IgD-negative memory B cell (primary cell): ENCODE measurements around the gene CNPY3. TPM values are rescaled to one million over a fixed set of nuclear protein-coding genes. Genes with fewer than 3 reads are reported as not detected.
A peak's percentile ranks its signal among the peaks of the same experiment; 100 is the strongest.
"Not testable (repeated sequence)": the region's sequence is repeated elsewhere in the genome, so short reads cannot be mapped to it uniquely, and the experiment has no call there.

Experiments used
- H3K27ac Mint-ChIP-seq, 3 donors: one replicate each; pipeline ENCODE4 v1.8.0; 2020 to 2022; ENCODE audit warnings: mild to moderate bottlenecking in 3 of 3, mixed read lengths in 3 of 3, moderate library complexity in 1 of 3
- H3K27me3 Mint-ChIP-seq: one replicate; pipeline ENCODE4 v1.8.0; 2021; ENCODE audit warnings: mixed read lengths
- H3K36me3 Mint-ChIP-seq: one replicate; pipeline ENCODE4 v1.8.0; 2020; ENCODE audit warnings: mild to moderate bottlenecking, mixed read lengths
- H3K4me1 Mint-ChIP-seq, 3 donors: one replicate each; pipeline ENCODE4 v1.8.0; 2020 to 2022; ENCODE audit warnings: mixed read lengths in 3 of 3, mild to moderate bottlenecking in 1 of 3
- H3K4me3 Mint-ChIP-seq, 4 donors: one replicate each; pipeline ENCODE4 v1.8.0; 2020 to 2022; ENCODE audit warnings: mild to moderate bottlenecking in 4 of 4, mixed read lengths in 4 of 4, moderate library complexity in 3 of 4
- H3K9me3 Mint-ChIP-seq, 3 donors: one replicate each; pipeline ENCODE4 v1.8.0; 2020 to 2021; ENCODE audit warnings: mixed read lengths in 3 of 3, mild to moderate bottlenecking in 1 of 3
- polyA plus RNA-seq: library from polyadenylated mRNA; unstranded; fragments of 300-500 nt; fragmentation: Illumina TruSeq; gene quantifications from one replicate; pipeline ENCODE4 v1.2.3, GENCODE V29; 2021

CNPY3 gene
- polyA plus RNA-seq, result 272 TPM

DNA sequence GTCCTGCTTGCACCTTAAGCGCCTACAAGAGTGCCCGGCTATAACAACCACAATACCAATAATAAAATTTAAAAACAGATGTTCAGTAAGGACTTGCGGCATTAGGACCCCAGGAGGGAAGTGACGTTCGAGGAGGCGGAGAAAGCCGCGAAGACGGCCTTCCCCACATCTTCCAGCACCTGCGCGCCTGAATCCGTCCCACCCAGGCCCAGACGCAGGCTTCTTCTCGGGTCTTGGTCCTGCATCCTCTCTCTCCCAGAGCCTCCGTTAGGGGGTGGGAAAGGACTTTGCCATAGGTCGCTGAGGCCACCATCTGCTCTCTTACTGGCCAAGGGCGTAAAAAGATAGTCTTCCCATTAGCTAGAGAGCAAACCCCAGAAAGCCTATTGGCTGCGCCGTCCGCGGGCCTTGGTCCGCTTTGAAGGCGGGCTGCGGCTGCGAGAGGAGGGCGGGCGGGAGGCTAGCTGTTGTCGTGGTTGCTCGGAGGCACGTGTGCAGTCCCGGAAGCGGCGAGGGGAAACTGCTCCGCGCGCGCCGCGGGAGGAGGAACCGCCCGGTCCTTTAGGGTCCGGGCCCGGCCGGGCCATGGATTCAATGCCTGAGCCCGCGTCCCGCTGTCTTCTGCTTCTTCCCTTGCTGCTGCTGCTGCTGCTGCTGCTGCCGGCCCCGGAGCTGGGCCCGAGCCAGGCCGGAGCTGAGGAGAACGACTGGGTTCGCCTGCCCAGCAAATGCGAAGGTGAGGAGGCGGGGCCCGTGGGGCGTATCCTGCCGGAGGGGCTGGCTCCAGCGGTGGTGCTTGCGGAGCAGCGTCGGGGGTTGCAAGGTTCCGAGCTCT is at the start of gene CNPY3:
TSS of gene CNPY3 (plus strand) at position 495 of the 835 bp plus-strand sequence. CDS start at position 586, 91 bp downstream.
- Mint-ChIP-seq H3K27ac (peak within 1 kb of the TSS; percentile 99 to 100 (median 100)), H3K4me3 (peak within 1 kb of the TSS; percentile 99 to 100 (median 99)), H3K9me3 (no peaks in the 10 kb centered on the region), H3K4me1 (peaks cover 34 to 36% (median 34%) of the 10 kb centered on the region in 3 donors), H3K27me3 (no peaks in the 10 kb centered on the region), H3K36me3 (peaks cover 2% of the 10 kb centered on the region)

DNA sequence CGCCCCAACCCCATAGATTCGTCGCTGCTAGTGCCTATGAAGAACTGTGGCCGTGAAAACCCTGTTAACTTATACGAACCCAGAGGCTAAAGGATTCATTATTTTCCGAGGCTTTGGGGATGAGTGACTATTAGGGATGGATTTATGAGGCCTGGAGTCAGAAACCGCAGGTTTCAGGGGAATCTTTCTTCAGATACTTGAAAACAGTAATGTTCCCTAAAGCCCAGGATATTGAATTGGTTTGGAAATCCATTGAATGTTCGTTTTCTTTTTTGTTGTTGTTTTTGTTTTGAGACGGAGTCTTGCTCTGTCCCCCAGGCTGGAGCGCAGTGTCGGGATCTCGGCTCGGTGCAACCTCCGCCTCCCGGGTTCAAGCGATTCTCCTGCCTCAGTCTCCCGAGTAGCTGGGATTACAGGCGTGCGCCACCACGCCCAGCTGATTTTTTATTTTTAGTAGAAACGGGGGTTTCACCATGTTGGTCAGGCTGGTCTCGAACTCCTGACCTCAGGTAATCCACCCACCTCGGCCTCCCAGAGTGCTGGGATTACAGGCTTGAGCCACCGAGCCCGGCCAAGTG is 49.0 kb upstream of the CNPY3 start:
- H3K9me3 Mint-ChIP-seq, H3K27me3 Mint-ChIP-seq, H3K36me3 Mint-ChIP-seq: not testable (repeated sequence)
- peak overlapping the region; percentile 83 to 99 (median 99) for H3K27ac Mint-ChIP-seq
- peaks cover 5 to 11% (median 11%) of the 10 kb centered on the region in 3 donors for H3K4me1 Mint-ChIP-seq
- H3K4me3 Mint-ChIP-seq, result peak overlapping the region; percentile 86 to 99 (median 98)

DNA sequence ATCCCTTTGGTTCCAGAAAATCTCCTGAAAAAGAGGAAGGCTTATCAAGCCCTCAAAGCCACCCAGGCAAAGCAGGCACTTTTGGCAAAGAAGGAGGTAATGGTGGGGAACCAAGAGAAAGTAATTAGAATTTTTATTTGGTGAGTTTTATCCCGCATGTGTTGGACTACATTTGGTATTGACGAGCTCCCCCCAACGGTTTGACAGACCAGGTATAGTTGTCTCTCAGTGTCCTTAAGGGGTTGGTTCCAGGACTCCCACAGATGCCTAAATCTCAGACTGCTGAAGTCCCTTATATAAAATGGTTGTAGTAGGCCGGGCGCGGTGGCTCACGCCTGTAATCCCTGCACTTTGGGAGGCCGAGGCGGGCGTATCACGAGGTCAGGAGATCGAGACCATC is 48.4 kb upstream of the CNPY3 start:
- peak overlapping the region; percentile 86 to 99 (median 98) for H3K4me3 Mint-ChIP-seq
- H3K36me3 Mint-ChIP-seq, H3K27me3 Mint-ChIP-seq, H3K9me3 Mint-ChIP-seq: not testable (repeated sequence)
- peak overlapping the region; percentile 83 to 99 (median 99) for H3K27ac Mint-ChIP-seq
- H3K4me1 Mint-ChIP-seq, result peaks cover 5 to 11% (median 11%) of the 10 kb centered on the region in 3 donors

DNA sequence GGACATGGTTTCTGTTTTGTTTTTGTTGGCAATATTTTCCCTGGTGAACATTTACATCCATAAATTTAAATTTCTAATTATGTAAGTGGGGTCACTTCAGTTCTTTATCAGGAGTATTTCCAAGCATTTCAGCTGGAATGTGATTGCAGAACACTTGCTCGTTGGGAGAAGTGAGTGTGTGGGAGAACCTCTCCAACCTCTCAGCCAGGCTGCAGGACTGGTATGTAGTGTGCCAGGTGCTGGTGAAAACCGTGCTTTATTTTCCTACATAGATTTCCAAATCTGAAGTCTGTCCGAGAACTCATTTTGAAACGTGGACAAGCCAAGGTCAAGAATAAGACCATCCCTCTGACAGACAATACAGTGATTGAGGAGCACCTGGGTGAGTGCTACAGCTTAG is 43.6 kb upstream of the CNPY3 start:
- H3K27me3 Mint-ChIP-seq, result no peaks in the 10 kb centered on the region
- H3K4me1 Mint-ChIP-seq, result peaks cover 5 to 13% (median 8%) of the 10 kb centered on the region in 3 donors
- peak overlapping the region in 1 of 3 donors; percentile 21 for H3K27ac Mint-ChIP-seq
- no peaks in the 10 kb centered on the region for H3K9me3 Mint-ChIP-seq
- peaks cover 4% of the 10 kb centered on the region for H3K36me3 Mint-ChIP-seq
- peak overlapping the region in 2 of 4 donors; percentile 37 to 50 for H3K4me3 Mint-ChIP-seq

DNA sequence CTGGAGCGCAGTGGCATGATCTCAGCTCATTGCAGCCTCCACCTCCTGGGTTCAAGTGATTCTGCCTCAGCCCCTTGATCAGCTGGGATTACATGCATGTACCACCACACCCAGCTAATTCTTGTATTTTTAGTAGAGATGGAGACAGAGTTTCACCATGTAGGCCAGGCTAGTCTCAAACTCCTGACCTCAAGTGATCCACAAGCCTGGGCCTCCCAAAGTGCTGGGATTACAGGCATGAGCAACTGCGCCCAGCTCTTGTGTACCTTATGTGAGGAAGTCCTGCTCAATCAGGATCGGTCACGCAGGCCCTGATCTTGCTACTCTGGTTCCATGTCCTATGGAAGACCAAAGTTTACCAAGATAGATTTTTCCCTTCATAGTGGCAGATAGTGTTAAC is 41.1 kb upstream of the CNPY3 start:
- Mint-ChIP-seq H3K4me3 (peak overlapping the region in 1 of 4 donors; percentile 99), H3K27ac (peak overlapping the region in 2 of 3 donors; percentile 59 to 63)

DNA sequence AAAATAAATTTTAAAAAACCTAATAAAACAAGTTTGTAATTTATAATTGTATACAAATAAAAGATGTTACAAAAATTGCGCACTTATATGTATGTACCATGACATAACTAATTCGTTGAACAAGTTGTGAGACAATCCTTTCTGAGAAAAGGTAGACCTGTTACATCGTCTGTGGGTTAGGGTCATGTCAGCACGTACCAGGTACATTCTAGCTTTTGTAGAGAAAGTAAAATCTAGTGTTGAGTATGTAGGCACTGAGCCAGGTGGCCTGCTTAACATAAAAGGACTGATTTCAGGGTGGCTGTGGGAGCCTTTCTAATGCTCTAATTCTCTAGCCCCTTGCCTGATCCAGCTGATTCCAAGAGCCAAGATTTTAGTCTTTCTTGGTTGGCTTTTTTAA is 39.5 kb upstream of the CNPY3 start:
- Mint-ChIP-seq H3K27me3 (no peaks in the 10 kb centered on the region), H3K36me3 (peaks cover 2% of the 10 kb centered on the region), H3K27ac (peak overlapping the region; percentile 95 to 98 (median 97)), H3K4me3 (peak overlapping the region; percentile 98 to 100 (median 99)), H3K9me3 (no peaks in the 10 kb centered on the region), H3K4me1 (peaks cover 15 to 28% (median 24%) of the 10 kb centered on the region in 3 donors)

More for the DNA sequence above, 41.1 kb upstream of the CNPY3 start:
- not testable (repeated sequence) for H3K36me3 Mint-ChIP-seq, H3K27me3 Mint-ChIP-seq, H3K9me3 Mint-ChIP-seq
- H3K4me1 Mint-ChIP-seq, result peaks cover 4 to 20% (median 11%) of the 10 kb centered on the region in 3 donors

DNA sequence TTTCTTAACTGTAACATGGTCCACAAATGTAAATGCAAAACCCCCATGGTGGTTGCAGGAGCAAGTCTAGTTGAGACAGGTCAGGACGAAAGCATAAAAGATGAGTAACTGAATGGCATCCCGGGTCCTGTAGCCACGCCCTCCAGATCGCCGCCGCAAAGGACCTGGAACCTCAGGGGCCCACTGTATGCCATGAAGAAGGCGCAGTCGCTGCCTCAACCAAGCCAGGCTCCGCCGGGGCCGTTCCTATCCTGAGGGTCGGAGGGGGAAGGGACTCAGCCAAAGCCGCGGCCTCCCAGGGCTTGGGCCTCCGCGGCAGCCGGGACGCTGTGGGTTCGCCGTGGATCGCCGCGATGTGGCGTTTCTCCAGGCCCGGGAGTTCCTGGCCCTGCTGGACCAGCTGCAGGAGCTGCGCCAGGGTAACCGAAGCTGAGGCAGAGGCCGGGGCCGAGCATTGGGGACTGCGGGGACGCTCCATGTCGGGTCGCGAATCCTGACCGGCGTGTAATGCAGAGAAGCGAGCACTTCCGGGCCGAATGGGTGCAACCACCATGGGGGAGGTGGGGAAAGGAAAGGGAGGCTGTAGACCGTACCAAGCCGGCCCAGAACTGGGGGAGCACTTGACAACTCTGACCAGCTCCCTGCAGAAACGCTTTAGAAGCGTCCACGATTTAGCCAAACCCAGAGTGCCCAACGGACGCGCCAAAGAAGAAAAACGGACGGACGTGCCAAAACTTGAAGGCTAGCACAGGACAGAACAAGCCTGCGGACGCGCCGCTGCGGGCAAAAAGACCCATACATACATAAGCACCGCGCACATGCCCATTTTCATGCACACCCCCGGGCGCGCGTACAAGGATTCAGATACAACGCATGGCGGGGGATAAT is 38.7 kb upstream of the CNPY3 start:
- peaks cover 2% of the 10 kb centered on the region for H3K36me3 Mint-ChIP-seq
- peak overlapping the region; percentile 95 to 98 (median 97) for H3K27ac Mint-ChIP-seq
- H3K4me3 Mint-ChIP-seq, result peak overlapping the region; percentile 98 to 100 (median 99)
- H3K27me3 Mint-ChIP-seq, result no peaks in the 10 kb centered on the region
- peaks cover 15 to 28% (median 24%) of the 10 kb centered on the region in 3 donors for H3K4me1 Mint-ChIP-seq
- no peaks in the 10 kb centered on the region for H3K9me3 Mint-ChIP-seq

DNA sequence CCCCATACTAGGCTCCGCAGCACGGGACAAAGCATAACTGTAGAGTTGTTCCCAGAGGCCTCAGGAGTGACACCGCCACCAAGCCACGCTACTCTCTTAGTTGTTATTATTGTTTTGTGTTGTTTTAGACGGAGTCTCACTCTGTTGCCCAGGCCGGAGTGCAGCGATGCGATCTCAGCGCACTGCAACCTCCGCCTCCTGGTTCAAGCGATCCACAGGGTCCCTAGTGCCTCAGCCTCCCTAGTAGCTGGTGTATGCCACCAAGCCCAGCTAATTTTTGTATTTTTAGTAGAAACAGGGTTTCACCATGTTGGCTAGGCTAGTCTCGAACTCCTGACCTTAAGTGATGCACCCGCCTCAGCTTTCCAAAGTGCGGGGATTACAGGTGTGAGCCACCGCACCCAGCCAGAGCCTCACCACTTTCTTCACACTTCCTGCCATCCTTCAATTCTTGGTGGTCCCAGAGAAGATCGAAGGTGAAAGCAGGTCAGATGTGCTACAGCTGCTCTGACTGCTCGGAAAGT is 38.0 kb upstream of the CNPY3 start:
- H3K4me1 Mint-ChIP-seq, result peaks cover 15 to 28% (median 24%) of the 10 kb centered on the region in 3 donors
- H3K36me3 Mint-ChIP-seq, result no peaks in the 10 kb centered on the region
- no peaks in the 10 kb centered on the region for H3K9me3 Mint-ChIP-seq
- H3K4me3 Mint-ChIP-seq, result peak overlapping the region; percentile 98 to 100 (median 99)
- H3K27ac Mint-ChIP-seq, result peak overlapping the region; percentile 95 to 98 (median 97)
- no peaks in the 10 kb centered on the region for H3K27me3 Mint-ChIP-seq

DNA sequence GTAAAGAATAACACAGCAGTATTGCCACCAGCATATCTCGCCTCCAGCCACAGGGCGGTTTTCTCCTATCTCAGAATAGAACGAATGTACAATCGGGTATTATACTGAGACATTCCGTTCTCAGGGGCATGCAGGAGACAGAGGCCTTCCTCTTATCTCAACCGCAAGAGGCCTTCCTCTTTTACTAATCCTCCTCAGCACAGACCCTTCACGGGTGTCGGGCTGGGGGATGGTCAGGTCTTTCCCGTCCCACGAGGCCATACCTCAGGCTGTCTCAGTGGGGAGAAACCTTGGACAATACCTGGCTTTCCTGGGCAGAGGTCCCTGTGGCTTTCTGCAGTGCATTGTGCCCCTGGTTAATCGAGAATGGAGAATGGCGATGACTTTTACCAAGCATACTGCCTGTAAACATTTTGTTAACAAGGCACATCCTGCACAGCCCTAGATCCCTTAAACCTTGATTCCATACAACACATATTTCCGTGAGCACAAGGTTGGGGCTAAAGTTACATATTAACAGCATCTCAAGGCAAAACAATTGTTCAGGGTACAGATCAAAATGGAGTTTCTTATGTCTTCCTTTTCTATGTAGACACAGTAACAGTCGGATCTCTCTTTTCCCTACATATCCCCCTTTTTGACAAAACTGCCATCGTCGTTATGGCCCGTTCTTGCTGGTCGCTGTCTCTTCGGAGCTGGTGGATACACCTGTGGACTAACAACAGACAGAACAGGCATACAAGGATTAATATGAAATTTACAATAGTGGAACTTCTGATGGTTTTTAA is 35.0 kb upstream of the CNPY3 start:
- Mint-ChIP-seq H3K27ac (peak overlapping the region; percentile 41 to 84 (median 77)), H3K4me3 (peak overlapping the region; percentile 67 to 91 (median 80)), H3K4me1 (peaks cover 17 to 33% (median 27%) of the 10 kb centered on the region in 3 donors)
- H3K27me3 Mint-ChIP-seq, H3K36me3 Mint-ChIP-seq, H3K9me3 Mint-ChIP-seq: not testable (repeated sequence)

DNA sequence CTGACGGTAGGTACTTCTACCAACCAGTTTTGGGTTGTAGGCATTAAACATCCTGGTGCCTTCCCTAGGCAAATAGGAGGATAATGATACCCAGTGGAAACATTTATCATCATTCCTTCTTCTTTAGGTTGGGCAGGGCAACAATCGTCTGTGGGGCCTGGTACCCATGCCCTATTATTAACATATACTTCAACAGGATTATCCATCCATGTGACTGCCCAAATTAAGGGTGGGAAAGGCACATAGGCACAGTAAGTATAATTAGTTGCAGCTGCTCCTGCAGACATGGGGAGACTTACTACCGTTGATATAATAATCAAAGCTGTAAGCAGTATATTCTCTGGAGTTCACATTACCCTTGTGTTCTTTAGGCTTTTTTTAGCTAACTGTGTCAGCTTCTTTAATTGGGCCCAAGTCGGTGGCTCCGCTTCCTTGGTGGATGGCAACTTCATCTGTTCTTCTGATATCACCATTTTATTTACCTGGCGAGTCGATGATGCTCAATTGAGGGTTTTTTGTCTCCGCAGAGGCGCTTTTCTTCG is 33.0 kb upstream of the CNPY3 start:
- no peak overlapping the region for H3K27ac Mint-ChIP-seq
- H3K4me1 Mint-ChIP-seq, result peaks cover 17 to 21% (median 19%) of the 10 kb centered on the region in 3 donors
- no peaks in the 10 kb centered on the region for H3K9me3 Mint-ChIP-seq
- no peaks in the 10 kb centered on the region for H3K27me3 Mint-ChIP-seq
- H3K4me3 Mint-ChIP-seq, result no peak overlapping the region
- H3K36me3 Mint-ChIP-seq, result no peaks in the 10 kb centered on the region

DNA sequence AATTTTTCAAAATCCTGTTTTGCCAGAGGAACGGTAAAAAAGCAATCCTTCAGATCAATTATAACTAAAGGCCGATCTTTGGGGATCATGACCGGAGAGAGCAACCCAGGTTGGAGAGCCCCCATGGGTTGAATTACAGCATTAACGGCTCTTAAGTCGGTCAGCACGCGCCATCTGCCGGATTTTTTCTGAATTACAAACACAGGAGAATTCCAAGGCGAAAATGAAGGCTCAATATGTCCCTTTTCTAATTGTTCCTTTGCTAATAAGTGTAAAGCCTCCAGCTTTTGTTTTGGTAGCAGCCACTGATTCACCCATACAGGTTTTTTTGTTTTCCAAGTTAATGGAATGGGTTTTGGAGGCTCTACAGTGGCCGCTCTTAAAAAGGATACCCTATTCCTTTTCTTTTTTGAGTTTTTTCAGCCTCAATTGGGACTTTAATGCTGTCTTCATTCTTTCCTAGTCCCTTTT is 30.4 kb upstream of the CNPY3 start:
- Mint-ChIP-seq H3K4me3 (no peak overlapping the region), H3K36me3 (no peaks in the 10 kb centered on the region), H3K4me1 (peaks cover 9 to 16% (median 10%) of the 10 kb centered on the region in 3 donors)

DNA sequence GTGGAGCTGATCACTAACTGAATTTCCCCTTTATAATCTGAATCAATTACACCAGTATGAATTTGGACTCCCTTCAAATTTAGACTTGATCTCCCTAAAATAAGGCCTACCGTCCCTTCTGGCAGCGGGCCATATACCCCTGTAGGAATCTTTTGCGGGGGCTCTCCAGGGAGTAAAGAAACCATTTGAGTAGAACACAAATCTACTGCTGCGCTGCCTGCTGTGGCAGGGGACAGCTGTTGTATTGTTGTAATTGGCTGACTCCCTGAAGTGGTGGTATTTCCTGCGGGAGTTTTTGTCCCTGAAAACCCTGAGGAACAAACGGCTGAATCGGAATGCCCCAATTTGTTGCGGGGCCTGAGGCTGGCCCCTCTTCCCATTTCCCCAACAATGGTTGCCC is 29.4 kb upstream of the CNPY3 start:
- no peak overlapping the region for H3K4me3 Mint-ChIP-seq
- peaks cover 2 to 9% (median 4%) of the 10 kb centered on the region in 3 donors for H3K4me1 Mint-ChIP-seq
- H3K27ac Mint-ChIP-seq, result peak overlapping the region in 1 of 3 donors; percentile 47

More for the DNA sequence above, 30.4 kb upstream of the CNPY3 start:
- H3K9me3 Mint-ChIP-seq, result no peaks in the 10 kb centered on the region
- H3K27ac Mint-ChIP-seq, result peak overlapping the region in 2 of 3 donors; percentile 1 to 39
- no peaks in the 10 kb centered on the region for H3K27me3 Mint-ChIP-seq

DNA sequence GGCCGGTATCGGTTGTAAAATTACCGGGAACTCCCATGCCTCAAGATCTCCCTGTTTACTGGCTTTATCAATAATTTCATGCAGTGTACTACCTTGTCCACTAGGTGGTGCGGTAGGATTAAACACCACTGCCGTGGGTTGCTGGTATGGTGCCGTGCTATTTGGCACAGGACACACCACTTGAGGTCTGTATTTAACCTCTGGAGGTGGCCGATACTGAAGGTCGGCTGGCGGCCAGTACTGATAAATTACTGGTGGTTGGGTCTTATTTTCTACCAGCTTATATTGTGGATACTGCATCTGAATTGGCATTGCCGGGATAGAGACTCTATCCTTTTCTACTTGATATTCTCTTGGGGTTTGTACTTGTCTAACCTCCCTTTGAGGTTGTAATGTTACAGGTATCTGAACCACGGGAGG is 27.7 kb upstream of the CNPY3 start:
- Mint-ChIP-seq H3K9me3 (no peaks in the 10 kb centered on the region), H3K36me3 (no peaks in the 10 kb centered on the region), H3K27ac (no peak overlapping the region), H3K27me3 (no peaks in the 10 kb centered on the region), H3K4me1 (peaks cover 2 to 9% (median 4%) of the 10 kb centered on the region in 3 donors), H3K4me3 (no peak overlapping the region)

More for the DNA sequence above, 29.4 kb upstream of the CNPY3 start:
- Mint-ChIP-seq H3K9me3 (no peaks in the 10 kb centered on the region), H3K36me3 (no peaks in the 10 kb centered on the region), H3K27me3 (no peaks in the 10 kb centered on the region)
